SK-N-MC (cell line): ENCODE results near the gene CDH23.

Experiments
- EZH2 ChIP-seq: fragments of 200-600 bp; sonication (generic); IDR thresholded peaks from one replicate; pipeline ENCODE4 v1.6.1; 2017; ENCODE audit warnings: antibody characterized with exemption
- POLR2AphosphoS5 ChIP-seq: IDR thresholded peaks from 2 replicates; pipeline ENCODE4 v1.6.1; 2012; ENCODE audit warnings: mild to moderate bottlenecking, low read depth, low read length, borderline replicate concordance

DNA sequence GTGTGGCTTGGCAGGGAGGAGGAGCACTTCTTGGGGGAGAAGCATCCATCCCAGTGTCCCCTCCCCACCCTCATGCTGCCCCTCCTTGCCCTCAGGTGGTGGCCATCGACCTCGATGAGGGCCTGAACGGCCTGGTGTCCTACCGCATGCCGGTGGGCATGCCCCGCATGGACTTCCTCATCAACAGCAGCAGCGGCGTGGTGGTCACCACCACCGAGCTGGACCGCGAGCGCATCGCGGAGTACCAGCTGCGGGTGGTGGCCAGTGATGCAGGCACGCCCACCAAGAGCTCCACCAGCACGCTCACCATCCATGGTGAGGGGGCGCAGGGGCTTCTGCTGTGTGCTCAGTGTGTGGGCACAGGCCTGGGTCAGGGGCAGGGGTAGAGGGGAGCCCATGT is 308.1 kb downstream of the CDH23 start:
- TF ChIP-seq EZH2 (no peak), POLR2AphosphoS5 (no peak)
